HG03575 (cell line): ENCODE measurements around the gene ZIC5.
"Not testable (repeated sequence)": the region's sequence is repeated elsewhere in the genome, so short reads cannot be mapped to it uniquely, and the experiment has no call there.

Experiments used
- ATAC-seq: cut with Tn5 transposase; IDR thresholded peaks from one replicate; pipeline ENCODE4 v1.9.1; 2021; ENCODE audit not compliant: unreplicated experiment, insufficient number of reproducible peaks, low FRiP score; ENCODE audit errors: extremely low read depth

Gene ZIC5

DNA sequence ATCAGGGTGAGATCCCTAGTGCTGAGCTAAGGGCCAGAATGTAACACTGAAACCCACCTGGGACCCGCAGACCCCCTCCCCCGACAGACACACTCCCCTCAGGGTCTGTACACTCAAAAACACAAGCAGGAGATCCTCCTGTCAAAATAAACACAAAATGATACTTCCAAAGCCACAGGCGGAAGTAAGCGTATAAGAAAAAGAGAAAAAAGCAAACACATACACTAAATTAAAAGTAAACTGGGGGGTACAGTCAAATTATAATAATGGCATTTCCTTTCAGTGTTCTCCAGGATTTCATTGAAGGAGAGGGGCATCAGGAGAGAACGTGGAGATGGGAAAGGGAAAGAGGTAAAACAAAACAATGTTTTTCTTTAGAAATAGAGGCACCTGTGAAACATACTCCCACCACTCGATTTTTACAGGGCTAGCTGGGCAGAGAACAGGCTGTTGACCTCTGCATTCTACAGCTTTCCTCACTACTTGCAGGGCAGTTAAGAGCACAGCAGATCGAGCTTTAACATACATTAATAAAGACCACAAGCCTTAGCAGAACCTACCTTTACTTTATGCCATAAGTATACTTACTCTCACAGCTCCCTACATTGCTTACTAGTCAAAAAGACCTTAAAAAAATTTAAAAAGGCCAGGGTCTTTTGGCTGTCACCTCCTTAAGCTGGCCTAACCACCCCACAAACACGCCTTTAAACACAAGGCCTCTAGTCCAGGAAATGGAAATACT is 5.3 kb downstream of the ZIC5 start:
- no peak for ATAC-seq

DNA sequence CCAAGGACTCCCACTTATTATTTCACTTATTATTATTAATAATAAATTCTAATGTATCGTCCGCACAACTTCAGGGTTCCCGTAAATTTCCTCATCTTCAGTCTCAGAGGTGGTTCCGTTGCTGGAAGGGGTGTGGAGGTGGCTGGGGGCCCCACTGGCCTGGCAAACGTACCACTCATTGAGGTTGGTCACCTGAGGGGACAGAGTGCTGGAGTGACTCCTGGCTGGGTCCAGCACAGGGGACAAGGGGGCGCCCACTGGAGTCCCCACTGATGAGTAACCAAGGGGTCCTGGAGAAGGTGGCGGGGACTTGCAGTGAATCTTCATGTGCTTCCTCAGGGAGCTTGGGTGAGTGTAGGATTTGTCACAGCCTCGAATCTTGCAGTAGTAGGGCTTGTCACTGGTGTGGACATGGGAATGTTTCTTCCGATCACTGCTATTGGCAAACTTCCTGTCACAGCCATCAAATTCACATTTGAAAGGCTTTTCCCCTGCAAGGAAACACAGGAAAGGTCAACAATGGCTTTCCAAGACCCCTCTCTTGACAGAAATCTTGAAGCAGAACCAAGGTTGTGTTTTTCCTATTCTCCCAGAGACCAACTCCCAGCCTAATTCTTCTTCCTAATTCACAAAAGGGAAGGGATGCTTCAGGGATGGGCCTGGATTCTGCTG is 6.1 kb downstream of the ZIC5 start:
- ATAC-seq = no peak

DNA sequence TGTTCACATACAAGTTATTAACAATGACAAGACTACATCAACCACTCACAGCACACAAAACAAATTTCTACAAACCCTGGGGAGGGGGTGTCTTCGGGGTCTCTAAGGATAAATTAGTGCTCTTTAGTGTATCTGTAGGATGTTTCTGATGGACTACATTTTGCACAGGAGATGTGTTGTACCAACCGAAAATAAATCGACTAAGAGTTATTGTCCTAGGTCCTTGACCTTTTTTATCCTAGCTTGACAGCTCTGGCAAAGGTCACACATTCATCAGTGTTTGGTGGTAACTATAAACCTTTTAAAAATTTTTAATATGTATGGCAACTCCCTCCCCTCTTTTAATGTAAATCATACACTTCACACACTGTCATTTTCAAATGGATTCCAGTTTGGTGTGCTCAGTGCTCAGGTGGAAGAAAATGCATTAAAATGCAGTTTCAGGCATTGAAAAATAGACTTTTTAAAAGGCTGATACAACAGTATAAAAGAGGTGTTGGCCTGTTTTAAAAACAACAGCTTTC is 7.7 kb downstream of the ZIC5 start:
- ATAC-seq = no peak

DNA sequence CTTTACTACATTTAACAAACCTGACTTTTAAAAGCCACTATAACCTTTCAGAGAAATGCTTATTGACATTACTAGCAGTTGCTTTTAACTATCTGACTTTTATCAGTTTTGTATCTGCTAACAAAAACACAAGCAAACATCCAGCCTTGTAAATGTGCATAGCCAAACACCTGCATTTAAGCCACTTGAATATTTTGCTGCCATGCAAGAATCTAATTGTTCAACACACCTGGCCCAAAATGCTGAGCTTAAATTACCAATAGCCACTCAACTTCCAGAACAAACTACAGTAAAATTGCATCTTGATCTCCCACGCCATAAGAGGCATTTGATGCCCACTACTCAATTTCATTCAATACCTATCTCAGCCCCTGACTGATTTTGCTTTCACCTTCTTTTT is 9.3 kb downstream of the ZIC5 start:
- ATAC-seq = no peak

DNA sequence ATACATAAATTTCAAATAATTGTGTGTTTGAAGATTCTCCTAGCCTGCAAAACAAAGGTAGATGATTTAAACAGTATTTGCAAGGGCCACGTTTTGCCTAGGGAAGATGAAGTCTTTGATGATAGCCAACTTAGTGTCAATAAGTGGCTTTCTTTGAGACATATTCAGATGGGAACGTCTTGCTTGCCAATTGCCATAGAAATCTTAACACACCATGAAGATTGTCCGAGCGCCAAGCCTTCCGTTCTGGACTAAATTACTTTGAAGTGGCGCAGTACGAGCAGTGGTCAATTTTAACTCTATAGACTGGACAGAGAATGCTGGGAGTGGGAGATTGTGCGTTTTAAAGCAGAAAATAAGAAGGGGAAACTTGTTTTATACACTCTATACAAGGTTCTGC is 9.9 kb downstream of the ZIC5 start:
- no peak for ATAC-seq

DNA sequence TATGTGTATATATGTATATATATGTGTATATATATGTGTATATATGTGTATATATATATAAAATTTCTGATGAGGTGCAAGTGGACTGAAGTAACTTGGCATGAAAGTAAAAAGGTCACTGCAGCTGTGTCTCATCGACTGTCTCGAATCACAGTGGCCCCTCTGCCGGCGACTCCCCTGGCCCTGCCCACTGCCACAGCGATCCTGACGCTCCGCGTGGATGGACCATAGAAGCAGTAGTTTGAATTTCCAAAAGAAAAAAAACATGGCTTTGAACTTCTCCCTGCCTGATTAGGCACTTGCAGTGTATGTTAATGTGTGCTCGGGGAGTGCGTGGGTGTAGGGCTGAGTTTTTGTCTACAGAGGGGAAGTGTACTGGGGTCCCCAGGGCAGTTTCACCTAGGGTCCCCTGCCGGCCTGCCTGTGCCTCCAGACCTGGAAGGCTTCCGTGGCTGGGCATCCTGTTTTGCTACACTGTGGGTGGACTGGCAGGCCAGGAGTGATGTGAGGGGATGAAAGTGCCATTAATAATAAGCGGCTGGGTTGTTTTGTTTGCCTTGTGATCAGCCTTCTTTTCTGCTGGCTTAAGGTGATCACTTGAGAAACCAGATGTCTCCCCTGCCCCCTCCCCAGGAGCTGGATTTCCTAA is 10.8 kb downstream of the ZIC5 start:
- ATAC-seq = no peak

- no peak for ATAC-seq
Measured at GRCh38 chr13:99959540-99960230, 11.9 kb downstream of the ZIC5 start.

- ATAC-seq = no peak
Measured at GRCh38 chr13:99959127-99959539, 12.4 kb downstream of the ZIC5 start.

GRCh38 chr13:99958406-99959126 is 13.0 kb downstream of the ZIC5 start:
- no peak for ATAC-seq

DNA sequence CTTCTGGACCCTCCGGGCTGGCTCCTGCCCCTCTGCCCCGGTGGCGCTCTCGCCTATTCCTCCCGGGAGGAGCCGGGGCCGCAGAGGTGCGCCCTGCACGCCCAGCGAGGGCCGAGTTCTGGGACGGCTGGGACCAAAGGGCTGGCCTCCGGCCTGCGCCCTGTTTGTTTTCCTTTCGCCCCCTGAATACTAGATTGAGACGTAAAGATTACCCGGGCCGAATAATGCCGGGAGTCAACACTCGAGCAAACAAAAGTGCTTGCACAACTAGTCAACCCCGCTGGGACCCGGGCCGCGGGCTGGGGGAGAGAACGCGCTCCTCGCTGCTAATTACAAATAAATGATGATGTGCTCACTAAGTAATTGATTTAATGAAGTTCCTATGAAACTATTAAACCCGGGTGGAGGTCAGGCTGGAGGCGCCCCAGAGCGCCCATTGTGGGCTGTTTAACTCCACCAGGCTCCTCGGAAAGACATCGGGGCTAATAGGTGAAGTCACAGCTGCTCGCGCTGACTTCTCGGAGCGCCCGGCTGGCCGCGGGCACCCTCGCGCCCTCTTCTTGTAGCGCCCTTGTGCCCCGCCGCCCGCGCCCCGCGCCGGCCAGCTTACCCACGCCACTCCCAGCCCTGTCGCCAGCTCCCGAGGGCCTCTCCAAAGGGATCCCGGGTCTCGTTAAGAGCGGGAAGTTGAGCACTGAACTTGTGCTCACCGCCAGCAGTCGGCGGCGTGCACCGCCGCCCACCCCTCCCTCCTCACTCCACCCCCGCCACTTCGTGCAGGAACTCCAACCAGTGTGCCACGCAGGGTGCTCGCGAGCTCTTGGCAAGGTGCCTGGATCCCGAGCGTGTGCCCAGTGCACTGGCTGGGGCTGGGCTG is 14.9 kb downstream of the ZIC5 start:
- ATAC-seq = no peak

- no peak for ATAC-seq
Measured at GRCh38 chr13:99955747-99956472, 15.7 kb downstream of the ZIC5 start.

DNA sequence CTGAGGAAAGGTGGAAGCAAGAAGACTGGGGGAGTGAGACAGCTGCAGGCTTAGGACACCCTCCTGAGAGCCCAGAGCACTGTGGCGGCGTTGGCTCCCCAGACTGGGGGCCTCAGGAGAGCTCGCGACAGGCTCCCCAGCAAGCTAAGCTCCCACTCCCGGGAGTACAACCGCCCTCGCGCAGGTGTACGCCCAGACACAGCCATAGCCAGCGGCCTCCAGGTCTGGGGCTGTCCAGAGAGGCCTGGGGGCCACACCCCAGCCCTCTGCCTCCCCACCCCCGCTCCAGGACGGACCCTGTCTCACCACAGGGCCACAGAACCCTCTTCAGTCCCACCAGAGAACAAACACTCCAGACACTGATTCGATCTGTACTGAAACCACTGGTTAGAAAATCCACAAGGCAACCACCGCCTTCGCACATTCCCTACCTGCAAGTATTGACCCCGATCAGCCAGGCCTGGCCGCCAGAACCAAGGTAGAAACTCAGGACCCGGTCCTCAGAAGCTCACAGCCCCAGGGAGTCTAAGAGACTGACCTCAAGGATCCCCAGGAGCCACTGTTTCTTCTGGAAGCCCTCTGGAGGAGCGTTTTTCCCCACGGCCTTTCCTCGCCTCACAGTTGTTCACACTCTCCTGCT is 16.3 kb downstream of the ZIC5 start:
- ATAC-seq = no peak

DNA sequence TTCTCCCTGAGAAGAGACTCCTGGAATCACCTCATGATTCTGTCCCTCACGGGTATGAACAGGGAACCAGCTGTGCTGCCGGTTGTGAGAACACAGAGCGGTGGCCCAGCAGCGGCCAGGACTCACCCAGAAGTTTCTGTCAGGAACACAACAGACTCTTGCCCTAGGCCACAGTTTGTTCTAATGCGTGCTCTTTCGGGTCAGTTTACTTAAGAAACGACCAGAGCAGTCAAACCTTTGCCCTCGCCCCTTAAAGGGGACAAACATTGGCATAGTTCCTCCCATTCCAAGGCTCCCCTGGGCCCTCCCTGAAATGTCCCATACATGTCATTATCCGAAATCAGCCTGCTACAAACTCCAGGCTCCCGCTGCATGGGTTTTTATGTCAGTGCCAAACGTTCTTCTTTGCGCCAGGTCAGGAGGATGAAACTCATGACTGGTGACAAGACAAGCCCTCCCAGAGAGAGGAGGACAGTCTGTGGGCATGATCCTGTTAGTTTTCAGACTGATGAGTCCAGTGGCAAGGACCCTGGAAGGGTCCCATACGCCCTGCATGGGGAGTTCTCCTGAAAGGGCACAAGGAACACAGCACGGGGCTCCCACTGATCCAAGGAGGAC is 18.3 kb downstream of the ZIC5 start:
- no peak for ATAC-seq

GRCh38 chr13:99951666-99952065 is 19.9 kb downstream of the ZIC5 start:
- not testable (repeated sequence) for ATAC-seq

GRCh38 chr13:99949679-99950413 is 21.7 kb downstream of the ZIC5 start:
- no peak for ATAC-seq
